Left lung (tissue), 10 donors: ENCODE data around the gene ENOX1. TPM values are rescaled to one million over a fixed set of nuclear protein-coding genes. Genes with fewer than 3 reads are reported as not detected.

Source experiments
- ATAC-seq: fragments of 200-7000 bp; cut with Tn5 transposase; one replicate; pipeline ENCODE4 v1.9.1; 2020; ENCODE audit warnings: moderate library complexity
- DNase-seq, 4 donors: peaks; one replicate each; pipeline ENCODE4 v3.0.0-alpha.2; 2013 to 2020
- H3K27ac ChIP-seq, 2 donors: fragments of 200-600 bp; sonication (generic) in 1 of 2; one replicate each; pipeline versions ENCODE4 v1.5.0 to v1.8.0; 2020 to 2021
- H3K27me3 ChIP-seq, 2 donors: fragments of 200-600 bp; sonication (generic) in 1 of 2; one replicate each; pipeline versions ENCODE4 v1.5.0 to v1.8.0; 2020 to 2021
- H3K36me3 ChIP-seq, 2 donors: fragments of 200-600 bp; sonication (generic) in 1 of 2; one replicate each; pipeline versions ENCODE4 v1.5.0 to v1.8.0; 2020 to 2021
- H3K4me1 ChIP-seq, 2 donors: fragments of 200-600 bp; one replicate each; pipeline ENCODE4 v1.8.0; 2021
- H3K4me3 ChIP-seq, 2 donors: fragments of 200-600 bp; sonication (generic) in 1 of 2; one replicate each; pipeline versions ENCODE4 v1.5.0 to v1.8.0; 2020 to 2021; ENCODE audit warnings: mild to moderate bottlenecking in 1 of 2
- H3K9me3 ChIP-seq, 2 donors: fragments of 200-600 bp; sonication (generic) in 1 of 2; one replicate each; pipeline versions ENCODE4 v1.5.0 to v1.8.0; 2020 to 2021
- CTCF ChIP-seq, 2 donors: fragments of 200-600 bp; sonication (generic) in 1 of 2; IDR thresholded peaks; one replicate each; pipeline versions ENCODE4 v1.5.0 to v1.8.0; 2021; ENCODE audit warnings: antibody characterized with exemption in 2 of 2
- intact Hi-C, 2 donors: fragments of 100-400 bp; cut with DNase I; formaldehyde crosslinking; loops; one replicate each; pipeline versions ENCODE4 v1.11.2 to v1.14.2; 2022
- polyA plus RNA-seq, 6 donors: library from polyadenylated mRNA; unstranded; fragments of 120-200 nt; gene quantifications; one replicate each; pipeline ENCODE4 v1.2.1, GENCODE V29; 2013; ENCODE audit not compliant: insufficient read length in 6 of 6
- total RNA-seq, 2 donors: library from RNA; stranded (reverse); fragmentation: NEBNext Ultra II Directional; extraction: Animal tissue kit (Norgen Biotek cat#: 25700); gene quantifications; one replicate each; pipeline ENCODE4 v1.2.1, GENCODE V29; 2021
- donor health status: DM: no; HTN: yes; CAD: no.
- donor health status: DM: no; HTN: no; CAD: no.

ENOX1 gene
- total and polyA plus RNA-seq, 8 donors = 1.5 to 9.0 (median 6.8) TPM

DNA sequence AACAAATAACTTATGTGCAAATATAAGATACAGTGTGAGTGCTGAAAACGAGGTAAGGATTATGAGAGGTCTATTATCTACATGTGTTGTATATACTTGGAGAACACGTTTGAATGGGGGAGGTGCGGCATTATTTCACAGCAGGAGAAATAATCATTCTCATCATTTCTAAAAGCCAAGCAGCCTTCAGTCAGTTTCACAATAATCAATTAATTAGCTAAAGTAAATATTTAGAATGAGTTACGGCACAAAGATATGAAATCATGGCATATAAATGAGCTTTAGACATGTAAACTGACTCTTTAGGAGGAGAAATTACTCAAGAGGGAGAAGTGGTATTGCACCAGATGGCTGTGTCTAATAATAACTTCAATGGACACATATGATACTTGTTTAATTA is 396.8 kb downstream of the ENOX1 start:
- no peaks in the 10 kb centered on the region for H3K9me3 ChIP-seq
- H3K36me3 ChIP-seq = no peaks in the 10 kb centered on the region
- no peak overlapping the region for H3K4me3 ChIP-seq
- H3K4me1 ChIP-seq = no peaks in the 10 kb centered on the region
- H3K27ac ChIP-seq = no peak overlapping the region
- H3K27me3 ChIP-seq = no peaks in the 10 kb centered on the region
- DNase-seq = peak in 2 of 4 donors; percentile 41 to 61
- intact Hi-C loops = no loop called here
- no peak for TF ChIP-seq CTCF (IDR thresholded peaks at IDR 0.05)
- ATAC-seq = no peak

- ATAC-seq (no peak), DNase-seq (peak in 1 of 4 donors; percentile 27)
- H3K4me3 ChIP-seq = no peak overlapping the region
- H3K36me3 ChIP-seq = no peaks in the 10 kb centered on the region
- no peaks in the 10 kb centered on the region for H3K9me3 ChIP-seq
- no peak overlapping the region for H3K27ac ChIP-seq
- no peaks in the 10 kb centered on the region for H3K4me1 ChIP-seq
- no peak for TF ChIP-seq CTCF (IDR thresholded peaks at IDR 0.05)
- H3K27me3 ChIP-seq = no peaks in the 10 kb centered on the region
- intact Hi-C loops = no loop called here
Observed at GRCh38 chr13:43389573-43389972, 397.2 kb downstream of the ENOX1 start.

DNA sequence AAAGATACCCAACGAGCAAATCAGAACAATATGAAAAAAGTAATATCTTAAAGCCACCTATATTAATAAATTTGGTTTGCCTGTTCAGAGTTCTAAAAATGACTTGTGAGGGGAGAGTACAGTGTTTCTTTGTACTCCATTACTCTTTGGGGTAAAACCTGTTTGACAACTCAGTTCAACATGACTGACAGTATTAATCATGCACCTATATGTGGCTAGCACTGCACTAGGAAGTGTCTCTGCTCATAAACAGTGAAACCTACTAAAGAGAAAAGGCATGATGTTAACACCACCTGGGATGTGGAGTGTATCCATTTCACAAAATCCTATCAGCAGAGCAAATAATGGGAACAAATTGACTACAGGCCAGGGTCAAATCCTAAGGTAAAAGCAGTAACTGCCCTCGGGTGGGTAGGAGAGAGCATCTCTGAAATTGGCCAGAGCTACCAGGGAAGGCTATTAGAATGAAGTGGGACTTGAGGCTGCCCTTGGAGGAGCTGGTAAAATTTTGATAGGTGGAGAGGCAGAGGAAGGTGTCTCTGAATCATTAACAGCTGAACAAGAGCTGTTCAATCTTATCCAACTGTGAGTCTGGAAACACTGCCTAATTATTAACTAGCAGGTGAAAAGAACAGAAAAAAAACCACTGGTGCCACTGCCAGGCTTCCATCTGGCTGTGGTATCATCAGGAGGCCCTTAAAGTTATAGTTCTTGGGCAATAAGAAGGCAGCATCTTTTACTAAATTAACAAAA is 398.3 kb downstream of the ENOX1 start:
- DNase-seq = peak in 1 of 4 donors; percentile 41
- TF ChIP-seq CTCF (IDR thresholded peaks at IDR 0.05) = no peak
- intact Hi-C loops = no loop called here

DNA sequence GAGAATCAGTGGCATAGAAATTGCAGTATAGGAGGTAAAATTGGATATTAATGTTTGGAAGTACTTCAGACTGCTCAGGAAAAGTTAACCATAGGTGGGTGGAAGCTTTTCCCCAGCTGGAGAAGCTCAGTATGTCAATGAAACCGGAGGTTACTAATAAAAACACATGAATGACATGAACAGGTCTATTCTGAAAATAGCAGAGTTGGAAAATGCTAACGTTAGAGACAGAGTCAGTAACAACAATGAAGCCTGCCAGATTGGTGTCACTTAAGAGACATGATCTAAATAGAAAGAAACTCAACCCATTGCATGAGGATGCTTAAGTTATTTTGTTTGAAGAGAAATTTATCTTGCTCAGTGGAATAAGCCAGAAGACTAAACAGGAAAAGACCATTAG is 398.9 kb downstream of the ENOX1 start:
- no peaks in the 10 kb centered on the region for H3K36me3 ChIP-seq
- TF ChIP-seq CTCF (IDR thresholded peaks at IDR 0.05) = no peak
- DNase-seq (no peak), ATAC-seq (no peak)
- no peak overlapping the region for H3K27ac ChIP-seq
- H3K4me3 ChIP-seq = no peak overlapping the region
- intact Hi-C loops = no loop called here
- H3K9me3 ChIP-seq = no peaks in the 10 kb centered on the region
- no peaks in the 10 kb centered on the region for H3K27me3 ChIP-seq
- H3K4me1 ChIP-seq = no peaks in the 10 kb centered on the region

More for the DNA sequence above, 398.3 kb downstream of the ENOX1 start:
- no peaks in the 10 kb centered on the region for H3K27me3 ChIP-seq
- H3K36me3 ChIP-seq = no peaks in the 10 kb centered on the region
- no peaks in the 10 kb centered on the region for H3K4me1 ChIP-seq
- peak; percentile 85 for ATAC-seq
- H3K27ac ChIP-seq = no peak overlapping the region
- H3K4me3 ChIP-seq = no peak overlapping the region
- H3K9me3 ChIP-seq = no peaks in the 10 kb centered on the region

DNA sequence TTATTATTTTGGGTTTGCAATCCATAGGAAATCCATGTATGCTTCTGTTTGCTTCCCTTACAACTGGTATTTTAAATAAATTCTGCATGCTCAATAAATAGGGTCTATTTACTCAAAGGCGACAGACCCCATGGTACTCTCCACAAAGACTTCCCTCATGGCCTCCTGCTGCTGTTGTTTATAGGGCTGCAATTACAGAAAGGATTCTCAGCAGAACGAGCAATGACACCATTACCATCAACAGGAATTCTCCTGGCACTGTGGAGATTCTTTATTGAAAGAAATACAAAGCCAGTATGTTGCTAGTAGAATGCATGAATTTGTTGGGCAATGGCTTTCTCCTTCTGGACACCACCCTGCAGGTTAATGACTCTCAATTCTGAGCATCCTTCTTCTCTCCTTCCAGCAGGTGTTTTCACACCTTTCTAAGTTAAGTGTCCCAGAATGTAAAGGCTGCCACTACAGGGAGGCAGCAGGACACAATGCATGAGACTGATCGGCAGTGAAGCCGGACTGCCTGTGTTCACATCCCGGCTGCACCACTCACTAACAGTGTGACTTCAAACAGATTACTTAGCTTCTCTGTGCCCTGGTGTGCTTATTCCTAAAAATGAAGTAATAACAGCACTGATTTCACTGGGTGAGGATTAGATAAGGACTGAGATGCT is 403.1 kb downstream of the ENOX1 start:
- no peaks in the 10 kb centered on the region for H3K36me3 ChIP-seq
- TF ChIP-seq CTCF (IDR thresholded peaks at IDR 0.05) = no peak
- H3K9me3 ChIP-seq = peaks cover 0 to 10% of the 10 kb centered on the region in 2 donors
- H3K27me3 ChIP-seq = no peaks in the 10 kb centered on the region
- no peak overlapping the region for H3K27ac ChIP-seq
- no peaks in the 10 kb centered on the region for H3K4me1 ChIP-seq
- ATAC-seq (no peak), DNase-seq (no peak)
- no peak overlapping the region for H3K4me3 ChIP-seq
- intact Hi-C loops = no loop called here
